Left forelimb (tissue), 1 donor: ENCODE results near the gene ATAD1.

ENCODE experiments used
- DNase-seq: peaks from one replicate; pipeline ENCODE4 v3.0.0-alpha.2; 2018; ENCODE audit warnings: low spot score

ATAD1 gene

GRCh38 chr10:87713707-87714106, 104.3 kb downstream of the ATAD1 start:
- no peak for DNase-seq

- no peak for DNase-seq
These were observed 105.0 kb downstream of the ATAD1 start for GRCh38 chr10:87712913-87713616.

DNA sequence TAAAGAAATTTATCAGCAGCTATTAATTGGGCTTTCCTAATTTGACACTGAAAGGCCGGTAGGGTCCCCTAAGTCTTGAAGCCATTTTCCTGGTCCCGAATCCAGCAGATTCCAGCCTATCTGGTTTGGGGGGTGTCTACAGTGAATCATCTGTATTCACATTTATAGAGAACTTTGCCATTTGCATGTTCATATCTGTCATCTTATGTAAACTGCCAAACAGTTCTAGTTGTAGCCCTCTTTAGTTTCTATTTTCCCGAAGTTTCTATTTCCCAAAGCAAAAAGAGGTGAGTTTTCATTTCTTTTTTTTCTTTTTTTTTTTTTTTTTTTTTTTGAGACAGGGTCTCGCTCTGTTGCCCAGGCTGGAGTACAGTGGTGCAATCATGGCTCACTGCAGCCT, 110.8 kb downstream of the ATAD1 start:
- no peak for DNase-seq

DNA sequence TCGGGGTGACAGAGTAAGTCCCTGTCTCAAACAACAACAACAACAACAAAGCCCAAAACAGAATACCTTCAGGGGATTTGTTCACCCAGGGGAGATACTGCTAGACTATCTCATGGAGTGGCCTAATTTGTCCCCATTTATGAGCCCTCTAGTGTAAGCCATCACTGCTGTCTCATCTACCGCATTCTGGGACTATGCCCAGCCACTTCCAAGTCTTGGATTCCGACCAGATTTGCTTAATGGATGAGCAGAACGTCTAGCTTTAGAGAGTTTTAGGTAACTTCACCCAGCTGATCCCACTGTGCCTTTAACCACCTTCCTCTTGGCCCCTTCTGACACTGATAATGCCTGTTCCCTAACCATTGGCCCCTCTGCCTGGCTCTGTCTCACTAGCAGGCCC, 111.3 kb downstream of the ATAD1 start:
- no peak for DNase-seq

DNA sequence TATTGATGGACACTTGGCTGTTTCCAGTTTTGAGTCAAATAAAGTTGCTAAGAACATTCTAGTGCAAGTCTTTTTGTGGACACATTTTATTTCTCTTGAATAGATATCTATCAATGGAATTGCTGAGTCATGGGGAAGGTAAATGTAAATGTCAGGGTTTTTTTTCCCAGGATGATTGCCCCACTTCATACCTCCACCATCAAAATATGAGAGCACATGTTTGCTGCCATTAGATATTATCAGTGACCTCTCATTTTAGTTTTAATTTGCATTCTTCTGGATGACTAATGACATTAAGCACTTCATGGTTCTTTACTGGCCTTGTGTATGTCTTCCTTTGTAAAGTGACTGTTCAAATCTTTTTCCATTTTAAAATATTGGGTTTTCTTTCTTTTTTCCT, 112.7 kb downstream of the ATAD1 start:
- DNase-seq, result no peak

DNA sequence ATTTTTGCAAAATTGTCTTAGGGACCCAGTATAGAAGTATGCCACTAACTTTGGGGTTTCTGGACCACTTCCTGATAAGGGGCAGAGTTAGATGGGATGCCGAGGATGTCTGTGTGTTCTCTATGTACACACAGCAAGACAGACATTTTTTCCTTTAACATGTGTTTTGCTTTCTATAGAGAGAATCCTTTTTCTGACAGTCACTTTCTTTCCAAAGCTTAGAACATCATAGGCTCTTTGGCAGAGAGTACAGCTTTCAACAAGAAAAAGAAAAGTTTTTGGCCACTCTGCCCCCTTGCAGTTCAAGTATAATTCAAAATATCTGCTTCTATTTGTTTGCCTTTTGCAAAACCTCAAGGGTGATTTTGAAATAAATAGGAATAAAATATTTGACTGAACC, 114.3 kb downstream of the ATAD1 start:
- no peak for DNase-seq

GRCh38 chr10:87702973-87703294, 115.1 kb downstream of the ATAD1 start:
- no peak for DNase-seq

DNA sequence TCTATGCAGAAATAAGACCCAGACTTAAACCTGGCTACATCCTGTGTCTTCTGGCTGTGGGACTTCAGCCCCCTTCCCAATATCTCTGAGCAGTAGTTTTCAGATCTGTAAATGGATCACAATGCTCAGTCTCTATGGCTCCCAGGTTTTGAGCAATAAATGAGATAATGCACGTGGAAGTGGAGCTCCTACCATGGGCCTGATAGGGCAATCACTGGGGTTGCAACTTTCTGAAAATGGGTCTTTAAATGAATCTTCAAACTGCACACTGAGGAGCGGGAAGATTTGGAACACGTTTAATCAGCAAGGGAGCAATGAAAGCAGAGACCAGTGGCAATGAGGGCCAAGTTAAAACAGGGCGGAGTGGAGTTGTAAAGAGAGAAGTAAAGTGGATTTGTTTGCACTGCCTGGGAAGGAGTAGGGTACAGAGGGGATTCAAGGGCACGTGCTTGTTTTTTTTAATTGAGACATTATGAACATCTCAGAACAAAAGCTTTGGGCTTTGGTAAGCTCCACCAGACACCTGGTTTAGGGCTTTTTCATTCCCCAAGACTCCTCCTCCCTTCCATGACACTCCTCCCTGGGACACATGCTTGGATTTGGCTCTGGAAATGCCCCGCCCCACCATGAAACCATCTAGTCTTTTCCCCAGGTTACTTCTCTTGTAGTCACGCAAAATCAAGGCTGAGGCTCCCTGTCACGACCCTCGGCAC, 115.6 kb downstream of the ATAD1 start:
- DNase-seq, result no peak
